Astrocyte (in vitro differentiated cells and primary cell): ENCODE measurements around the gene ZMIZ1.

Experiments
- CTCF ChIP-seq: IDR thresholded peaks from 2 replicates; pipeline ENCODE4 v1.5.1; 2011; ENCODE audit warnings: low read depth, mild to moderate bottlenecking, inconsistent platforms, low read length, moderate library complexity; ENCODE audit not compliant: insufficient read depth
- EZH2 ChIP-seq: IDR thresholded peaks from 2 replicates; pipeline ENCODE4 v1.6.1; 2012; ENCODE audit warnings: mild to moderate bottlenecking, low read length, inconsistent platforms; ENCODE audit not compliant: insufficient read depth

GRCh38 chr10:79112881-79113431, 44.2 kb downstream of the ZMIZ1 start:
- TF ChIP-seq CTCF (no peak), EZH2 (no peak)
